Esophagus squamous epithelium (tissue), 5 donors: ENCODE data around the gene ATG2A. TPM values are rescaled to one million over a fixed set of nuclear protein-coding genes. Genes with fewer than 3 reads are reported as not detected.
"Not testable (repeated sequence)": the region's sequence is repeated elsewhere in the genome, so short reads cannot be mapped to it uniquely, and the experiment has no call there.

Experiments
- DNase-seq: peaks from one replicate; lab custom pipeline; 2025; lab: John Stamatoyannopoulos, UW
- H3K27ac ChIP-seq, 4 donors: fragments of 200-600 bp; sonication (generic); one replicate each; pipeline ENCODE4 v1.5.1; 2016 to 2019; ENCODE audit warnings: mild to moderate bottlenecking in 1 of 4
- H3K27me3 ChIP-seq, 4 donors: fragments of 200-600 bp; sonication (generic); 1 replicate in 3 of 4; 2 replicates in 1 of 4; pipeline versions ENCODE4 v1.5.1 to v1.6.0; 2017 to 2021; ENCODE audit warnings: antibody characterized with exemption in 1 of 4
- H3K36me3 ChIP-seq, 3 donors: fragments of 200-600 bp; sonication (generic); one replicate each; pipeline ENCODE4 v1.5.1; 2016 to 2019
- H3K4me1 ChIP-seq, 3 donors: fragments of 200-600 bp; sonication (generic); one replicate each; pipeline ENCODE4 v1.5.1; 2017 to 2019
- H3K4me3 ChIP-seq, 4 donors: fragments of 200-600 bp; sonication (generic); 1 replicate in 3 of 4; 2 replicates in 1 of 4; pipeline ENCODE4 v1.5.1; 2016 to 2019; ENCODE audit warnings: mild to moderate bottlenecking in 2 of 4, moderate library complexity in 1 of 4
- H3K9me3 ChIP-seq, 3 donors: fragments of 200-600 bp; sonication (generic); one replicate each; pipeline ENCODE4 v1.5.1; 2016 to 2019
- CTCF ChIP-seq, 6 experiments: fragments of 450-650 bp in 4 of 6; fragments of 200-600 bp in 2 of 6; sonication (generic) in 2 of 6; IDR thresholded peaks; one replicate each; pipeline ENCODE4 v1.5.1; 2016 to 2019; ENCODE audit warnings: antibody characterized with exemption in 6 of 6, mild to moderate bottlenecking in 4 of 6, moderate library complexity in 4 of 6
- POLR2A ChIP-seq, 4 donors: fragments of 450-650 bp; IDR thresholded peaks; one replicate each; pipeline ENCODE4 v1.6.1; 2017; ENCODE audit warnings: antibody characterized with exemption in 4 of 4, mild to moderate bottlenecking in 4 of 4, moderate library complexity in 3 of 4
- WGBS, 2 donors: methylation state at CpG; one replicate each; pipeline ENCODE4 v1.1.5; 2018; 5-methylcytosine and 5-hydroxymethylcytosine counted together
- intact Hi-C: fragments of 100-400 bp; cut with DNase I; formaldehyde crosslinking; loops from one replicate; pipeline ENCODE4 v1.15.0; 2022
- total RNA-seq, 4 donors: library from RNA; depleted of rRNA; stranded (reverse); fragments of >200 nt; gene quantifications; one replicate each; pipeline ENCODE4 v1.1.0, GENCODE V29; 2016
- donor health status: DM: yes; HTN: yes; CAD: no.

ATG2A gene
- total RNA-seq, 4 donors from 2014 or later, result 14.1 to 26.1 (median 19.6) TPM

GRCh38 chr11:64849598-64850356, 67.2 kb downstream of the ATG2A start:
- H3K27ac ChIP-seq, result peak overlapping the region in 3 of 4 donors; percentile 46 to 90 (median 52)
- 79 to 88% methylated on average over 11 to 12 of the region's 19 CpGs for WGBS, 2 donors
- H3K36me3 ChIP-seq, result peaks cover 3 to 24% (median 13%) of the 10 kb centered on the region in 3 donors
- TF ChIP-seq CTCF (IDR thresholded peaks at IDR 0.05), result no peak
- no peak for TF ChIP-seq POLR2A (IDR thresholded peaks at IDR 0.05)
- H3K4me1 ChIP-seq, result peaks cover 39 to 94% (median 61%) of the 10 kb centered on the region in 3 donors
- intact Hi-C loops, result loop anchor here (5.0 kb wide), 2 partner anchors 43 to 163 kb away; partner anchors contain the start of gene ARL2
- H3K27me3 ChIP-seq, result no peaks in the 10 kb centered on the region
- no peaks in the 10 kb centered on the region for H3K9me3 ChIP-seq
- no peak overlapping the region for H3K4me3 ChIP-seq
- DNase-seq, result no peak

- WGBS, 2 donors, result 72% methylated on average over 5 of the region's 16 CpGs; no CpG with 5 or more reads in 1 of the 2 donors
- no peak for DNase-seq
These were observed 68.0 kb downstream of the ATG2A start for GRCh38 chr11:64848826-64849597.

GRCh38 chr11:64848214-64848825, 68.7 kb downstream of the ATG2A start:
- Histone ChIP-seq H3K4me1 (peaks cover 29 to 91% (median 48%) of the 10 kb centered on the region in 3 donors), H3K9me3 (no peaks in the 10 kb centered on the region), H3K27me3 (no peaks in the 10 kb centered on the region), H3K36me3 (peaks cover 0 to 9% (median 0%) of the 10 kb centered on the region in 3 donors), H3K27ac (peak overlapping the region; percentile 1 to 90 (median 8)), H3K4me3 (no peak overlapping the region)
- intact Hi-C loops, result loop anchor here (5.0 kb wide), 1 partner anchor 44 kb away; no protein-coding TSS in a partner anchor
- TF ChIP-seq CTCF (IDR thresholded peaks at IDR 0.05) (peak in 1 of 6 experiments; percentile 19), POLR2A (IDR thresholded peaks at IDR 0.05) (no peak)
- DNase-seq, result no peak
- 71 to 79% methylated on average over 4 to 5 of the region's 6 CpGs for WGBS, 2 donors

More at GRCh38 chr11:64848826-64849597, 68.0 kb downstream of the ATG2A start:
- H3K27me3 ChIP-seq, result no peaks in the 10 kb centered on the region
- TF ChIP-seq CTCF (IDR thresholded peaks at IDR 0.05), result peak in 3 of 6 experiments; percentile 6 to 29 (median 14)
- no peak for TF ChIP-seq POLR2A (IDR thresholded peaks at IDR 0.05)
- H3K4me1 ChIP-seq, result peaks cover 34 to 94% (median 53%) of the 10 kb centered on the region in 3 donors
- no peak overlapping the region for H3K4me3 ChIP-seq
- H3K27ac ChIP-seq, result peak overlapping the region; percentile 1 to 90 (median 8)
- intact Hi-C loops, result loop anchor here (5.0 kb wide), 1 partner anchor 43 kb away; no protein-coding TSS in a partner anchor
- peaks cover 3 to 16% (median 6%) of the 10 kb centered on the region in 3 donors for H3K36me3 ChIP-seq
- H3K9me3 ChIP-seq, result no peaks in the 10 kb centered on the region

- WGBS, 2 donors, result 0 to 9% methylated on average over 3 to 9 of the region's 13 CpGs
- intact Hi-C loops, result loop anchor here (5.0 kb wide), 1 partner anchor 45 kb away; no protein-coding TSS in a partner anchor
- Histone ChIP-seq H3K27ac (peak overlapping the region in 2 of 4 donors; percentile 22 to 32), H3K4me3 (no peak overlapping the region), H3K4me1 (peaks cover 31 to 88% (median 38%) of the 10 kb centered on the region in 3 donors), H3K9me3 (no peaks in the 10 kb centered on the region), H3K27me3 (no peaks in the 10 kb centered on the region), H3K36me3 (no peaks in the 10 kb centered on the region)
- DNase-seq, result peak; percentile 46
- peak; percentile 93 to 99 (median 97) for TF ChIP-seq CTCF (IDR thresholded peaks at IDR 0.05)
- TF ChIP-seq POLR2A (IDR thresholded peaks at IDR 0.05), result no peak
These were observed 69.9 kb downstream of the ATG2A start for GRCh38 chr11:64846998-64847666.

- Histone ChIP-seq H3K27ac (peak overlapping the region in 3 of 4 donors; percentile 94 to 96 (median 96)), H3K4me1 (peaks cover 31 to 84% (median 34%) of the 10 kb centered on the region in 3 donors)
- H3K9me3 ChIP-seq, DNase-seq, H3K4me3 ChIP-seq, H3K27me3 ChIP-seq, H3K36me3 ChIP-seq: not testable (repeated sequence)
- intact Hi-C loops, result loop anchor here (5.0 kb wide), 1 partner anchor 47 kb away; no protein-coding TSS in a partner anchor
- WGBS, 2 donors, result 83 to 86% methylated on average over 8 of the region's 8 CpGs
These were observed 71.3 kb downstream of the ATG2A start for GRCh38 chr11:64845776-64846129.
